AG09319 (cell line): Measurements from ENCODE around the gene GAS1.

Experiments used
- DNase-seq: peaks from one replicate; pipeline ENCODE4 v3.0.0-alpha.2; 2010; ENCODE audit warnings: low read depth; ENCODE audit errors: extremely low read depth
- TF ChIP-seq, protein P1 (sequence below): IDR thresholded peaks from 2 replicates; pipeline ENCODE4 v1.5.1; 2011; ENCODE audit warnings: low read depth, mild to moderate bottlenecking, inconsistent platforms, low read length, moderate library complexity

GAS1 gene

DNA sequence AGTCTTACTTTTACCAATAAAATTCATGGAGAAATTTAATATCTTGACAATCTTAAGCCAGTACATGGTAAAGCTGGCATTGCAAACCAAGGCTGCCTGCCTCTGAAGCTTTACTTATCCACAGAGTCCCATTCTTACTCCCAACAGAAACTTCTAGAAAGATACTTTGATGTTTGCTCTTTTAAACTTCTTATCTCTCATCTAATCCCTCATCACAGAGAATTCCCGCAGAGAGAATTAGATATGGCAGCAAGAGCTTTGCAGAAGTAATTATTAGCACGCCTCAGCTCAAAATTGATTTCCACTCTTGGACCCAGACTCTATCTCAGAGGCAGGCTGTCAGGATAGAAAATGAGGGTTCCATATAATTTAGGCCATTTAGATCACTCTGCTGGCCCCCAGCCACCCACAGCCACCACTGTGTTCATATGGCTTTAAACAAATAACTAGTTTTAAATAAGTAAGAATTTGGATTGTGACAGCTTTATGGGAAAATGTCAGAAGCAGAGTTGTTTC lies 37.9 kb upstream of the GAS1 start:
- TF ChIP-seq, protein P1, sequence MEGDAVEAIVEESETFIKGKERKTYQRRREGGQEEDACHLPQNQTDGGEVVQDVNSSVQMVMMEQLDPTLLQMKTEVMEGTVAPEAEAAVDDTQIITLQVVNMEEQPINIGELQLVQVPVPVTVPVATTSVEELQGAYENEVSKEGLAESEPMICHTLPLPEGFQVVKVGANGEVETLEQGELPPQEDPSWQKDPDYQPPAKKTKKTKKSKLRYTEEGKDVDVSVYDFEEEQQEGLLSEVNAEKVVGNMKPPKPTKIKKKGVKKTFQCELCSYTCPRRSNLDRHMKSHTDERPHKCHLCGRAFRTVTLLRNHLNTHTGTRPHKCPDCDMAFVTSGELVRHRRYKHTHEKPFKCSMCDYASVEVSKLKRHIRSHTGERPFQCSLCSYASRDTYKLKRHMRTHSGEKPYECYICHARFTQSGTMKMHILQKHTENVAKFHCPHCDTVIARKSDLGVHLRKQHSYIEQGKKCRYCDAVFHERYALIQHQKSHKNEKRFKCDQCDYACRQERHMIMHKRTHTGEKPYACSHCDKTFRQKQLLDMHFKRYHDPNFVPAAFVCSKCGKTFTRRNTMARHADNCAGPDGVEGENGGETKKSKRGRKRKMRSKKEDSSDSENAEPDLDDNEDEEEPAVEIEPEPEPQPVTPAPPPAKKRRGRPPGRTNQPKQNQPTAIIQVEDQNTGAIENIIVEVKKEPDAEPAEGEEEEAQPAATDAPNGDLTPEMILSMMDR = no peak
- no peak for DNase-seq

DNA sequence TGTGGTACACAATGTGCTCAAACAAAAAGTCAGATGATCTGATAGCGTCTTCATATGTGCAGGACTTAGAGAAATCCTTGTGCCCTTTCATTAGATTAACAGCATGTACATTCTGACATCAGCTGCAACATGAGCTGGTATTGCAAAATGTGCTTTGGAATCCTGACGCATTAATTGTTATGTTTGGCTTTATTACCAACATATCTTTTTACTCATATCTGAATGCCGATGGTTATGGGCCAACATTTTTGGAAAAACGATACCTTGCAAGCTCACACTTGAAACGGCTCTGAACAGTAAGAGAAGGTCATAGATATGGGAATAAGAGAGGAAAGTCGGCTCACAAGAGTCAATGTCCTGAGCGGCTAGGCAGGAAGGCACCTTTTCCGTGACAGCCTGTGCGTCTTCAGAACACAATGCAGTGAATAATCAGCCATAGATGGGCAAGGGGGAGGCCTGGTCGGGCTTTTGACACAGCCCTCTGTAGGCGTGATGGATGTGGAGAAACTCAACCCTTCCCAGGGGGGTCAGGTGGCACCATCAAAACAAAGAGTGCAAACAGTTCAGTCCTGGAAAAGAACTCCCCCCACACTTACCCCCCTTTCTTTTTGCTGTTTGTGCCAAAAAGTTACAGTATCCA lies 36.4 kb upstream of the GAS1 start:
- DNase-seq = peak; percentile 89
- TF ChIP-seq, protein P1 = no peak

GRCh38 chr9:86983249-86983619 lies 35.9 kb upstream of the GAS1 start:
- TF ChIP-seq, protein P1 = no peak
- peak; percentile 71 for DNase-seq

GRCh38 chr9:86980802-86981201 lies 33.5 kb upstream of the GAS1 start:
- TF ChIP-seq, protein P1 = no peak
- DNase-seq = no peak

- TF ChIP-seq, protein P1 = no peak
- no peak for DNase-seq
Measured at GRCh38 chr9:86979657-86980056, 32.4 kb upstream of the GAS1 start.

DNA sequence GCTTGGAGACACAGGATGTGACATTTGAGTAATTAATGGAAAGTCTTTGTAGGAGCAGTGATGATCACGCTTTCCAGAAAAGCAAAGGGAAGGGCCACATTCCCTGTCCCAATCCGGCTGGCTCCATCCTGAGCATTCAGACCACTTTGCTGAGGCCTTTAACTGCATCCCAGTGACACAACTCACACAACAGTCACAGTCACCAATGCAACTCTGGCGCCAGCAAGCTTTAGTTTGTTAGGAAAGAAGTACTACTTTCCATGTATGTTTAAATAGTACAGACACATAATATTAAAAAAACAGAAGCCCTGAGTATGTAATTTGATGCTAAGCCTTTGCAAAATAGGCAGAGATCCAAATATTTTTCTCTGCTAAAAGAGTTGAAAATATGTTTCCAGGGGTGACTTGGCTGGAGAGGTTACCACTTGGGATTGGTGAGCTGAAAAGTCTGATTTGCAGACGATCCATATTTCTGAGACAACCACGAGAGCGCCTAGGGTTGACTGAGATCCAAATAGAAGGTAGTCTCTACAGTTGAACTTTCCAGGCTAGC lies 31.7 kb upstream of the GAS1 start:
- DNase-seq = no peak
- TF ChIP-seq, protein P1 = no peak

DNA sequence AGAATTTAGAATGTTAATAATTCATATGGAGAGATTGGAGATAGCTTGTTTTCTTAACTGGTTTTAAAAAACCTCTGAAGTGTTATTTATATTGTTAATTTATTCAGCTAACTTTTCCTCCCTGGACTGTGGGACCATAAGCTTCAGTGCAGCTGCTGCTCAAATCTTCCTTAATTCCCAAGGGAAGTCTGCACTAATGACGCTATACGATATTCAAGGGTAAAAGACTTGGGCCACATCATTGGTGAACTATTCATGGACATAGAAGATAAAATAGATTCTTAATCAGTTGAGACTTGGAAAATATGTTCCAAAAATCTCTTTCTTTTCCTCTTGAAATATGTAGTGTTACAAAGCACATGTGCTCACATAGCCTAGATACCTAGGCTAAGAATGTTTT lies 31.1 kb upstream of the GAS1 start:
- no peak for DNase-seq
- TF ChIP-seq, protein P1 = no peak
